ENCODE data around the gene NYAP2.

NYAP2 gene

GRCh38 chr2:225573603-225574002 lies 174.1 kb downstream of the NYAP2 start:
- no peak overlapping the region for H3K27ac Mint-ChIP-seq

GRCh38 chr2:225574582-225575138 lies 175.2 kb downstream of the NYAP2 start:
- Mint-ChIP-seq H3K27ac (no peak overlapping the region), H3K36me3 (ENCODE audit: low read depth) (no peaks in the 10 kb centered on the region), H3K4me1 (ENCODE audit: low read depth) (no peaks in the 10 kb centered on the region), H3K4me3 (no peak overlapping the region), H3K27me3 (ENCODE audit: low read depth) (no peaks in the 10 kb centered on the region), H3K9me3 (no peaks in the 10 kb centered on the region)
- DNase-seq (ENCODE audit: low spot score), result no peak

More at GRCh38 chr2:225573603-225574002, 174.1 kb downstream of the NYAP2 start:
- H3K27me3 Mint-ChIP-seq (ENCODE audit: low read depth), result no peaks in the 10 kb centered on the region
- H3K4me1 Mint-ChIP-seq (ENCODE audit: low read depth), result no peaks in the 10 kb centered on the region
- no peaks in the 10 kb centered on the region for H3K36me3 Mint-ChIP-seq (ENCODE audit: low read depth)
- no peaks in the 10 kb centered on the region for H3K9me3 Mint-ChIP-seq
- H3K4me3 Mint-ChIP-seq, result no peak overlapping the region
- DNase-seq (ENCODE audit: low spot score), result no peak

DNA sequence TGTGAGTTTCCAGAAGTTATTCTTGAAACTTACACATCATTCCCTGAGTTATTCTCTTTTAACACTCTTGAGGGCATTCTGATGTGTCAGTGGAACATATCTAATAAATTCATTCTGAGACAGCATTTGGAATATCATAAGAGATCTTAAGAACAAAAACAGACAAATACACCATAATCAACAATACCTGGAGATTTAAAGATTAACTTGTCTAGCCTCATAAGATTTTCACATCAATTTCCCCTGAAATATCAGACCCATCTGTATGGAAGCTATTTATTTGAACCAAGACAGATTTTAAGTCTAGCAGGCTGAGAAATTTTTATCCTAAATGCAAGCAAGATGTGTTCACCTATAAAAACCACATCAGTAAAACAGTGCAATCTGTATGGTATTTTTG lies 181.6 kb downstream of the NYAP2 start:
- Mint-ChIP-seq H3K36me3 (ENCODE audit: low read depth) (no peaks in the 10 kb centered on the region), H3K27ac (no peak overlapping the region), H3K4me3 (no peak overlapping the region), H3K27me3 (ENCODE audit: low read depth) (peaks cover 2% of the 10 kb centered on the region), H3K4me1 (ENCODE audit: low read depth) (no peaks in the 10 kb centered on the region), H3K9me3 (no peaks in the 10 kb centered on the region)
- no peak for DNase-seq (ENCODE audit: low spot score)

GRCh38 chr2:225581906-225582305 lies 182.4 kb downstream of the NYAP2 start:
- Mint-ChIP-seq H3K36me3 (ENCODE audit: low read depth) (no peaks in the 10 kb centered on the region), H3K27me3 (ENCODE audit: low read depth) (peaks cover 2% of the 10 kb centered on the region), H3K27ac (no peak overlapping the region), H3K9me3 (no peaks in the 10 kb centered on the region), H3K4me3 (no peak overlapping the region), H3K4me1 (ENCODE audit: low read depth) (no peaks in the 10 kb centered on the region)
- DNase-seq (ENCODE audit: low spot score), result no peak

DNA sequence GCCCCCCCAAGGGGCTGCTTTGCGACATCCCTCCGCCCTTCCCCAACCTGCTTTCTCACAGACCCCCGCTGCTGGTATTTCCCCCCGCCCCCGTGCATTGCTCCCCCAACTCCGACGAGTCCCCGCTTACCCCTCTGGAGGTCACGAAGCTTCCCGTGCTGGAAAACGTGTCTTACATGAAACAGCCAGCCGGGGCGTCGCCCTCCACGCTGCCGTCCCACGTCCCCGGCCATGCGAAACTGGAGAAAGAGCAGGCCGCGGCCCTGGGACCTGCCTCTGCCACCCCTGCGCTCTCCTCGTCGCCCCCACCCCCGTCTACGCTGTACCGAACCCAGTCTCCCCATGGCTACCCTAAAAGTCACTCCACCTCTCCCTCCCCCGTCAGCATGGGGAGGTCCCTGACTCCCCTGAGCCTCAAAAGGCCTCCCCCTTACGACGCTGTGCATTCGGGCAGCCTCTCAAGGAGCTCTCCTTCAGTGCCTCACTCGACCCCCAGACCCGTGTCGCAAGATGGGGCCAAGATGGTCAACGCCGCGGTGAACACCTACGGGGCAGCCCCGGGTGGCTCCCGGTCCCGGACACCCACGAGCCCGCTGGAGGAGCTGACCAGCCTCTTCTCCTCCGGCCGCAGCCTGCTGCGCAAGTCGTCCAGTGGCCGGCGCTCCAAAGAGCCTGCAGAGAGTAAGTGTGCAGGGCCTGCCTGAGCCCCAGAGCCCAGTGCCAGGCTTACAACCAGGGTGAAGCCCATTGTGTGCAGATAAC lies 183.0 kb downstream of the NYAP2 start:
- Mint-ChIP-seq H3K4me3 (no peak overlapping the region), H3K27me3 (ENCODE audit: low read depth) (peaks cover 2% of the 10 kb centered on the region), H3K27ac (no peak overlapping the region), H3K9me3 (no peaks in the 10 kb centered on the region), H3K36me3 (ENCODE audit: low read depth) (no peaks in the 10 kb centered on the region), H3K4me1 (ENCODE audit: low read depth) (no peaks in the 10 kb centered on the region)
- DNase-seq (ENCODE audit: low spot score), result no peak

DNA sequence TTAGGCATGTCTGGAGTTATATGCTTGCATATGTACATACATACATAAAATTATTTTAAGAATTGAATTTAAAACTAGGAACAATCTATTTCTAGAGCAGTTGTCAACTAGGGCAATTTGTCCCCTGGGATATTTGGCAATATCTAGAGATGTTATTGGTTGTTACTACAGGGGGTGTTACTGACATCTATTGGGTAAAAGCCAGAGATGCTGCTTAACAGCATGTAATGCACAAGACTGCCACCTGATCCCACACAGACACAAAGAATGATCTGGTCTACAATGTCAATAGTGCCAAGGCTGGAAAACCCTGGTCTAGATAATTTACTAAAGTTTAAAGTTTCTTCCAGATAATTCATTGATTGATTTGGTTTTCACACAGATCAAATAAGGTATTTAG lies 185.3 kb downstream of the NYAP2 start:
- no peak for DNase-seq (ENCODE audit: low spot score)
- H3K27me3 Mint-ChIP-seq (ENCODE audit: low read depth), result peaks cover 2% of the 10 kb centered on the region
- H3K9me3 Mint-ChIP-seq, result no peaks in the 10 kb centered on the region
- no peak overlapping the region for H3K27ac Mint-ChIP-seq
- H3K4me3 Mint-ChIP-seq, result no peak overlapping the region
- H3K4me1 Mint-ChIP-seq (ENCODE audit: low read depth), result no peaks in the 10 kb centered on the region
- H3K36me3 Mint-ChIP-seq (ENCODE audit: low read depth), result no peaks in the 10 kb centered on the region

GRCh38 chr2:225590932-225591331 lies 191.4 kb downstream of the NYAP2 start:
- Mint-ChIP-seq H3K4me3 (no peak overlapping the region), H3K27ac (no peak overlapping the region), H3K36me3 (ENCODE audit: low read depth) (no peaks in the 10 kb centered on the region), H3K27me3 (ENCODE audit: low read depth) (no peaks in the 10 kb centered on the region), H3K4me1 (ENCODE audit: low read depth) (no peaks in the 10 kb centered on the region), H3K9me3 (no peaks in the 10 kb centered on the region)
- no peak for DNase-seq (ENCODE audit: low spot score)

DNA sequence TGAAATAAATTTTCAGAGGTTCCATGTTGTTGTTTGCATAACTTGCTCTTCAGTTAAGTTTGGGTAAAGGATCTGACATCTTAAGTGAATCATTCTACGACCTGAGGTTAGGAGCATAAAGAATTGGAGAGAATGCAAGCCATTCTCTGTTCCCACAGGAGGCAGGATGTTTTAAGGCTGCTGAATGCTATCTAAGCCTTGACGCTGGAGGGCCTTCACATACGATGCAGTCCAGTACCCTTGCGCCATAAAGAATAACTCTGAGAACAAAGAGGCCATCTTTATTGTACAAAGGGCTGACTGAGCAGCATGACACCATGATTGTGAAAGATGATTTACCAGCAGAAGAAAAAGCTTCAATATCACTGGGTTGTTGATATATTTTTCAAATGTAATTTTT lies 198.4 kb downstream of the NYAP2 start:
- Mint-ChIP-seq H3K9me3 (no peaks in the 10 kb centered on the region), H3K4me1 (ENCODE audit: low read depth) (peaks cover 2% of the 10 kb centered on the region), H3K27me3 (ENCODE audit: low read depth) (no peaks in the 10 kb centered on the region), H3K4me3 (no peak overlapping the region), H3K36me3 (ENCODE audit: low read depth) (no peaks in the 10 kb centered on the region), H3K27ac (no peak overlapping the region)
- no peak for DNase-seq (ENCODE audit: low spot score)

DNA sequence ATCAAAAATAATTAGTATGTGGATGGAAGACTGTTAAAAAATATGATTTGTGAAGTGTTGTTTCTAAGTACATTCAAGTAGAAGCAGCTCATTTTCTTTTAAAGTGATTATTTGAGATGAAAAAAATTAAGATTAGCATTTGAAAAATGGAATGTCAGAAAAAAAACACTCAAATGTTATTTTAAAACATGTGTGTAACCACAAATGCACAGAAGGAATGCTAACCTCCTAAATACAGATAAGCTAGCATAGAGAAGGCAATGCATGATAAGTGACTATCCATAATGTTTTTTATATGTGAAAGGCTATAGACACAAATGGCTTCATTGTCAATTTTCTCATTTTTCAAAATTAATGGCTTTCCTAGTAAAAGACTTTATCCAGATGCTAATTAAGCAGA lies 198.9 kb downstream of the NYAP2 start:
- no peak overlapping the region for H3K4me3 Mint-ChIP-seq
- H3K4me1 Mint-ChIP-seq (ENCODE audit: low read depth), result peaks cover 2% of the 10 kb centered on the region
- H3K9me3 Mint-ChIP-seq, result no peaks in the 10 kb centered on the region
- DNase-seq (ENCODE audit: low spot score), result no peak
- H3K27ac Mint-ChIP-seq, result no peak overlapping the region
- H3K27me3 Mint-ChIP-seq (ENCODE audit: low read depth), result no peaks in the 10 kb centered on the region
- H3K36me3 Mint-ChIP-seq (ENCODE audit: low read depth), result no peaks in the 10 kb centered on the region

DNA sequence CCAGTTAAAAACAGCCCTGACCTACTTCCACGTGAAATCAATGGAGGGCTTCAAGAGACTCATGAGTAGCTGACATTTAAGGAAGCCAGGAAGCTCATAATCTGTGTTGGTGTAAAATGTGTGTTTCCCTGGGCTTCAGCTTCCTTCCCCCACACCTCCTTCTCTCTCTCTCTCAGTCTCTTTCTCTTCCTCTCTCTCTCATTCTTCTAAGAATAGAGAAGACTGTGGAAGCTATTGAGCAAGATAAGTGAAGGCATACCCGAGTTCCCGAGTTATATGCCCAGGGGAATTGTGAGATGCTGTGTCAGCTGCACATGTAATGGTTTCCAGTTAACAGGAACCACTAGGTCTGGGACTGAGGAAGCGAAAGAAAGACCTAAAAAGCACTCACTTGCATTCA lies 199.4 kb downstream of the NYAP2 start:
- no peaks in the 10 kb centered on the region for H3K27me3 Mint-ChIP-seq (ENCODE audit: low read depth)

DNA sequence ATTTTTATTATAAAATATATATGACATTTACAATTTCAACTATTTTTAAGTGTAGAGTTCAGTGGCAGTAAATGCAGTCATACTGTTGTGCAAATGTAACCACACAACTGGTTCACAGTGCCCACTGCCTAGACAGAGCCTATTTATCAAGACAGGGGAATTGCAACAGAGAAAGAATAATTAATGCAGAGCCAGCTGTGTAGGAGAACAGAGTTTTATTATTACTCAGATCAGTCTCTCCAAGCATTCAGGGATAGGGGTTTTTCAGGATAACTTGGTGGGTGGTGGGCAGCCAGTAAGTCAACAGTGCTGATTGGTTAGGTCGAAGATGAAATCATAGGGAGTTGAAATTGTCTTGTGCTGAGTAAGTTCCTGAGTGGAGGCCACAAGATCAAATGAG lies 200.3 kb downstream of the NYAP2 start:
- H3K4me3 Mint-ChIP-seq, result no peak overlapping the region
- DNase-seq (ENCODE audit: low spot score), result no peak
- H3K27me3 Mint-ChIP-seq (ENCODE audit: low read depth), result no peaks in the 10 kb centered on the region
- no peaks in the 10 kb centered on the region for H3K9me3 Mint-ChIP-seq
- H3K27ac Mint-ChIP-seq, result no peak overlapping the region
- H3K4me1 Mint-ChIP-seq (ENCODE audit: low read depth), result peaks cover 2% of the 10 kb centered on the region
- H3K36me3 Mint-ChIP-seq (ENCODE audit: low read depth), result no peaks in the 10 kb centered on the region

More for the DNA sequence above, 199.4 kb downstream of the NYAP2 start:
- Mint-ChIP-seq H3K4me3 (no peak overlapping the region), H3K27ac (no peak overlapping the region), H3K4me1 (ENCODE audit: low read depth) (peaks cover 2% of the 10 kb centered on the region), H3K36me3 (ENCODE audit: low read depth) (no peaks in the 10 kb centered on the region), H3K9me3 (no peaks in the 10 kb centered on the region)
- no peak for DNase-seq (ENCODE audit: low spot score)

DNA sequence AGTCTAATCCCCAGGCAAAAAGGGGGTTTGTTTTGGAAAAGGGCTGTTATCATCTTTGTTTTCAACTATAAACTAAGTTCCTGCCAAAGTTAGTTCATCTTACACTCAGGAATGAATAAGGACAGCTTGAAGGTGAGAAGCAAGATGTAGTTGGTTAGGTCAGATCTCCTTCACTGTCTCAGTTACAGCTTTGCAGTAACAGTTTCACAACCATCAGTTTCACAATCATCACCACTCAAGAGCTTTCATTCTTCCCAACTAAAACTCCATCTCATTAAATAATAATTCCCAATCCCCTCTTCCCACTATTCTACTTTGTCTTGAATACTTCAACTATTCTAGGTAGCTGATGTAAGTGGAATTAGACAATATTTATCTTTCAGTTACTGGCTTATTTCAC lies 200.9 kb downstream of the NYAP2 start:
- Mint-ChIP-seq H3K4me3 (no peak overlapping the region), H3K4me1 (ENCODE audit: low read depth) (peaks cover 2% of the 10 kb centered on the region), H3K36me3 (ENCODE audit: low read depth) (no peaks in the 10 kb centered on the region), H3K27me3 (ENCODE audit: low read depth) (no peaks in the 10 kb centered on the region), H3K9me3 (no peaks in the 10 kb centered on the region), H3K27ac (no peak overlapping the region)
- no peak for DNase-seq (ENCODE audit: low spot score)

DNA sequence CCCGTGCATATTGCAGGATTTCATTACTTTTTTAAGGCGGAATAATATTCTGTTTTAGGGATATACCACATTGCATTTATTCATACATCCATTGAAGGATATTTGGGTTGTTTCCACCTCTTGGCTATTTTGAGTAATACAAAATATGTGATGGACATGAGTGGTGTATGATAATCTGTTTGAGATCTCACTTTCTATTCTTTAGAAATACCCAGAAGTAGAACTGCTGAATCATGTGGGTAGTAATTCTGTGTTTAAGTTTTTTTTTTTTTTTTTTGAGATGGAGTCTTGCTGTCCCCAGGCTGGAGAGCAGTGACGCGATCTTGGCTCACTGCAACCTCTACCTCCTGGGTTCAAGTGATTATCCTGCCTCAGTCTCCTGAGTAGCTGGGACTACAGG lies 201.4 kb downstream of the NYAP2 start:
- no peaks in the 10 kb centered on the region for H3K27me3 Mint-ChIP-seq (ENCODE audit: low read depth)
- H3K4me3 Mint-ChIP-seq, result no peak overlapping the region
- H3K36me3 Mint-ChIP-seq (ENCODE audit: low read depth), result no peaks in the 10 kb centered on the region
- H3K9me3 Mint-ChIP-seq, result no peaks in the 10 kb centered on the region
- peaks cover 2% of the 10 kb centered on the region for H3K4me1 Mint-ChIP-seq (ENCODE audit: low read depth)
- H3K27ac Mint-ChIP-seq, result no peak overlapping the region
- DNase-seq (ENCODE audit: low spot score), result no peak

GRCh38 chr2:225602205-225602604 lies 202.7 kb downstream of the NYAP2 start:
- DNase-seq (ENCODE audit: low spot score), result no peak
- peaks cover 2% of the 10 kb centered on the region for H3K27me3 Mint-ChIP-seq (ENCODE audit: low read depth)
- no peaks in the 10 kb centered on the region for H3K36me3 Mint-ChIP-seq (ENCODE audit: low read depth)
- no peaks in the 10 kb centered on the region for H3K9me3 Mint-ChIP-seq
- H3K27ac Mint-ChIP-seq, result no peak overlapping the region
- H3K4me1 Mint-ChIP-seq (ENCODE audit: low read depth), result peaks cover 2% of the 10 kb centered on the region
- H3K4me3 Mint-ChIP-seq, result no peak overlapping the region

DNA sequence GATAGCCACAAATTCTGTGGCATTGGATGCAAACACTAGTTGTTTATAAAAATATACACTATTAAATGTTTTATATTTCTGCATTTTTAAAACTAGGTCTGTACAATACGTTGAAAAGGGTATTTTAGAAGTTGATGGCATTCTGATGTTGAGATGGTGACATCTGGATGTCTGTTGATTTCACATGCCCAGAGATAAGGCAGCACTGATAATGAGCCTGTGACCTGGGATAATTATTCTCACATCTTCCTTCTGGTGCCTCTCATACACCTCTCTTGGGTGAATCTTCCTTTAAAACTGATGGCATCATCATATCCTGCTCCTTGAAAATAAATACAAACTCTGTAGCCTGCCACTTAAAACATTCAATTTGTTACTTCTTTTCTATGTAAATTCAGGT lies 208.6 kb downstream of the NYAP2 start:
- Mint-ChIP-seq H3K4me3 (no peak overlapping the region), H3K27me3 (ENCODE audit: low read depth) (peaks cover 4% of the 10 kb centered on the region), H3K27ac (no peak overlapping the region), H3K36me3 (ENCODE audit: low read depth) (no peaks in the 10 kb centered on the region), H3K9me3 (no peaks in the 10 kb centered on the region), H3K4me1 (ENCODE audit: low read depth) (no peaks in the 10 kb centered on the region)
- DNase-seq (ENCODE audit: low spot score), result no peak

All from T-helper 2 cell treated with Interferon-gamma antibody and Interleukin-4, amounts not matched to agents 5 μg/mL and 100 μg/mL, for 36 hours (primary cell).